ENCODE data around the gene POLR1A.

Gene POLR1A

DNA sequence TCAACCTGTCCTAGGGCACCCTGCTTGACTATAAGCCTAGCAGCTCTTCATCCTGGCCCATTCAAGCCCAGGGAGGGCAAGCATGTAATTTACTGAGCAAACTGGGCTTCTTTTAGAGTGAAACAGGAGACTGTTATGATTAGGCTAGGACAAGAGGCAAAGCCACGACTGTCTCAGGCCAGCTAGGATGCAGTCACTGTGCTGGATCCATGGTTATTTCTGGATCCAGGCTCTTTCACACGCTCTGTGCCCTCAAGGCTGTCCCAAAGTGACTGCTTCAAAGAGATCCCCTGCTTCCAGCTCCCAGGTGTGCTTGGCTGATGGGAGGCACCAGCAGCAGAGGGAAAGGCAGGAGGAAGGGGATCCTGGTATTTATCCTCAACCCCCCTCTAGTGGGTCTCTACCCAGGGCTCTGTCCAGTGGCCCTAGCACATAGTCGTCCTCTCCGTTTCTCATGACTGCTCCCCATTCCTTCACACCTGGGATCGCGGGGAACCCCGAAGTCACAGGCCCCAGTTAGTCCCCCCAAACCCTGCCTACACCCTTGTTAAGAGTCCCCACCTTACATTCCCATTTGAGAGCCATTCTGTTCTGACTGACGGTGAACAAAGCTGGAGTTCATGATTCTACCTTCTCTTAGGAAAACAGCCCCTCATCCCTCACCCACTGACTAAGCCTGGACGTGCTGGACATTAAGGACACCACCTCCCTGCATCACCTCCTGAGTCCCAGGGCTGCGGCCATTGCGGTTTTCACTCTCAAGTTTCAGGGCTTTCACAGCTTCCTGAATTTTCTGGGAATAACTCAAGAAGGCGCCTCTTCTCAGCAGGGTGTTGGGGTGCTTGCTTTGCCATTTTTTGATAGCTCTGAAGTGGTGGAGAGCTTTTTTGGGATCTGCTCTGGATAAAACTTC is 63.2 kb downstream of the POLR1A start:
- TF ChIP-seq GLIS3 (CRISPR knock-in tag; IDR thresholded peaks at IDR 0.05) (no peak), TOX (CRISPR knock-in tag; IDR thresholded peaks at IDR 0.05; ENCODE audit: borderline replicate concordance) (no peak), CSRNP3 (CRISPR knock-in tag; IDR thresholded peaks at IDR 0.05) (no peak), ZNF565 (CRISPR knock-in tag; conservative IDR thresholded peaks at IDR 0.05; ENCODE audit: low read depth) (no peak), ARNTL (CRISPR knock-in tag; IDR thresholded peaks at IDR 0.05; ENCODE audit: borderline replicate concordance, low read depth) (no peak), ZNF8 (CRISPR knock-in tag; IDR thresholded peaks at IDR 0.05) (no peak)

DNA sequence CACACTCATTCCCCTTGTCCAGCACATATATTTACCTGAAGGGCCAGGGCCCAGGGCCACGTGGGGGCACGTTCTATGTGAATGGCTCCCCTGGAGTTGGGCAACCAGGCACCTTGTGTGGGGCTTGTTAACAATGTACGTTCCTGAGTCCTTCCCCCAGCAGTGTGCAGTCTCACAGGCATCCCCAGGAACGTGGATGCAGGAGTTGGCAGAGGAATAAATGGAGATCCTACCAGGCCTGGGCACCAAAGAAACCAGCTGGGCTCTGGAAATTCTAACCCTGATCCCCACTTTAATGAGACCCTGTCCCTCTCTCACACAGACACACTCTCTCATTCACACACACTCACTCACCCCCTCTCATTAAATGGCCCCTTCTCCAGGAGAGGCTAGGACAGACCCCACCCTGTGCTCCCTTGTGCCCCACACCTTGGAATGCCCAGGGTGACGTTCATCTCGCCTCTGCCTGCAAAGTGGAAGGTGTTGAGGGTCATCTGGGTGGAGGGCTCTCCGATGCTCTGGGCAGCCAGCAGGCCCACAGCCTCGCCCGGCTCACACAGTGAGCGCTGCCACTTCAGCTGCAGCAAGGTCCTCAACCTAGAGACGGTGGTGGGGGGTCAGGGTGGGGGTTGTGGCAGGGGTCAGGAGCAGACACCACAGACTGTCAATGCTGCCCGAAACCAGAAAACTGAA is 65.6 kb downstream of the POLR1A start:
- no peak for ATAC-seq
- no peak for TF ChIP-seq PPARA (CRISPR knock-in tag; IDR thresholded peaks at IDR 0.05; ENCODE audit: borderline replicate concordance)
- TF ChIP-seq TCF4 (CRISPR knock-in tag; IDR thresholded peaks at IDR 0.05; ENCODE audit: borderline replicate concordance), result no peak
- TF ChIP-seq, protein P1, sequence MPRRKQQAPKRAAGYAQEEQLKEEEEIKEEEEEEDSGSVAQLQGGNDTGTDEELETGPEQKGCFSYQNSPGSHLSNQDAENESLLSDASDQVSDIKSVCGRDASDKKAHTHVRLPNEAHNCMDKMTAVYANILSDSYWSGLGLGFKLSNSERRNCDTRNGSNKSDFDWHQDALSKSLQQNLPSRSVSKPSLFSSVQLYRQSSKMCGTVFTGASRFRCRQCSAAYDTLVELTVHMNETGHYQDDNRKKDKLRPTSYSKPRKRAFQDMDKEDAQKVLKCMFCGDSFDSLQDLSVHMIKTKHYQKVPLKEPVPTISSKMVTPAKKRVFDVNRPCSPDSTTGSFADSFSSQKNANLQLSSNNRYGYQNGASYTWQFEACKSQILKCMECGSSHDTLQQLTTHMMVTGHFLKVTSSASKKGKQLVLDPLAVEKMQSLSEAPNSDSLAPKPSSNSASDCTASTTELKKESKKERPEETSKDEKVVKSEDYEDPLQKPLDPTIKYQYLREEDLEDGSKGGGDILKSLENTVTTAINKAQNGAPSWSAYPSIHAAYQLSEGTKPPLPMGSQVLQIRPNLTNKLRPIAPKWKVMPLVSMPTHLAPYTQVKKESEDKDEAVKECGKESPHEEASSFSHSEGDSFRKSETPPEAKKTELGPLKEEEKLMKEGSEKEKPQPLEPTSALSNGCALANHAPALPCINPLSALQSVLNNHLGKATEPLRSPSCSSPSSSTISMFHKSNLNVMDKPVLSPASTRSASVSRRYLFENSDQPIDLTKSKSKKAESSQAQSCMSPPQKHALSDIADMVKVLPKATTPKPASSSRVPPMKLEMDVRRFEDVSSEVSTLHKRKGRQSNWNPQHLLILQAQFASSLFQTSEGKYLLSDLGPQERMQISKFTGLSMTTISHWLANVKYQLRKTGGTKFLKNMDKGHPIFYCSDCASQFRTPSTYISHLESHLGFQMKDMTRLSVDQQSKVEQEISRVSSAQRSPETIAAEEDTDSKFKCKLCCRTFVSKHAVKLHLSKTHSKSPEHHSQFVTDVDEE (CRISPR knock-in tag; IDR thresholded peaks at IDR 0.05), result no peak
- TF ChIP-seq ZNF565 (CRISPR knock-in tag; conservative IDR thresholded peaks at IDR 0.05; ENCODE audit: low read depth), result no peak
- no peak for TF ChIP-seq SNAI2 (CRISPR knock-in tag; IDR thresholded peaks at IDR 0.05)
- no peak for TF ChIP-seq ZNF8 (CRISPR knock-in tag; IDR thresholded peaks at IDR 0.05)
- no peak for TF ChIP-seq ESRRG (CRISPR knock-in tag; IDR thresholded peaks at IDR 0.05)
- TF ChIP-seq, protein P2, sequence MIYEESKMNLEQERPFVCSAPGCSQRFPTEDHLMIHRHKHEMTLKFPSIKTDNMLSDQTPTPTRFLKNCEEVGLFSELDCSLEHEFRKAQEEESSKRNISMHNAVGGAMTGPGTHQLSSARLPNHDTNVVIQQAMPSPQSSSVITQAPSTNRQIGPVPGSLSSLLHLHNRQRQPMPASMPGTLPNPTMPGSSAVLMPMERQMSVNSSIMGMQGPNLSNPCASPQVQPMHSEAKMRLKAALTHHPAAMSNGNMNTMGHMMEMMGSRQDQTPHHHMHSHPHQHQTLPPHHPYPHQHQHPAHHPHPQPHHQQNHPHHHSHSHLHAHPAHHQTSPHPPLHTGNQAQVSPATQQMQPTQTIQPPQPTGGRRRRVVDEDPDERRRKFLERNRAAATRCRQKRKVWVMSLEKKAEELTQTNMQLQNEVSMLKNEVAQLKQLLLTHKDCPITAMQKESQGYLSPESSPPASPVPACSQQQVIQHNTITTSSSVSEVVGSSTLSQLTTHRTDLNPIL (CRISPR knock-in tag; IDR thresholded peaks at IDR 0.05; ENCODE audit: low read depth), result no peak
- no peak for TF ChIP-seq ZNF70 (CRISPR knock-in tag; IDR thresholded peaks at IDR 0.05)
- no peak for TF ChIP-seq RARB (CRISPR knock-in tag; IDR thresholded peaks at IDR 0.05)
- no peak for TF ChIP-seq ZFP3 (CRISPR knock-in tag; IDR thresholded peaks at IDR 0.05)
- no peak for TF ChIP-seq CSRNP3 (CRISPR knock-in tag; IDR thresholded peaks at IDR 0.05)
- TF ChIP-seq ISL1 (CRISPR knock-in tag; IDR thresholded peaks at IDR 0.05), result no peak
- TF ChIP-seq OSR1 (CRISPR knock-in tag; IDR thresholded peaks at IDR 0.05), result no peak
- no peak for TF ChIP-seq GLIS3 (CRISPR knock-in tag; IDR thresholded peaks at IDR 0.05)
- TF ChIP-seq ARNTL (CRISPR knock-in tag; IDR thresholded peaks at IDR 0.05; ENCODE audit: borderline replicate concordance, low read depth), result no peak

More for the DNA sequence above, 63.2 kb downstream of the POLR1A start:
- no peak for ATAC-seq

- no peak for ATAC-seq
- TF ChIP-seq ZFP30 (CRISPR knock-in tag; IDR thresholded peaks at IDR 0.05) (no peak), SNAI2 (CRISPR knock-in tag; IDR thresholded peaks at IDR 0.05) (no peak), POU6F1 (CRISPR knock-in tag; IDR thresholded peaks at IDR 0.05; ENCODE audit: borderline replicate concordance, low read depth) (no peak), ZNF565 (CRISPR knock-in tag; conservative IDR thresholded peaks at IDR 0.05; ENCODE audit: low read depth) (no peak), RARB (CRISPR knock-in tag; IDR thresholded peaks at IDR 0.05) (no peak), CSRNP3 (CRISPR knock-in tag; IDR thresholded peaks at IDR 0.05) (no peak), OSR1 (CRISPR knock-in tag; IDR thresholded peaks at IDR 0.05) (no peak), ISL1 (CRISPR knock-in tag; IDR thresholded peaks at IDR 0.05) (no peak)
- TF ChIP-seq, protein P2 (CRISPR knock-in tag; IDR thresholded peaks at IDR 0.05; ENCODE audit: low read depth), result no peak
Measured at GRCh38 chr2:86039178-86039962, 66.3 kb downstream of the POLR1A start.

All from SK-N-SH treated with all-trans-retinoic acid at 6 μM for 48 hours (cell line).